ENCODE measurements around the gene RBBP4.

Gene RBBP4

DNA sequence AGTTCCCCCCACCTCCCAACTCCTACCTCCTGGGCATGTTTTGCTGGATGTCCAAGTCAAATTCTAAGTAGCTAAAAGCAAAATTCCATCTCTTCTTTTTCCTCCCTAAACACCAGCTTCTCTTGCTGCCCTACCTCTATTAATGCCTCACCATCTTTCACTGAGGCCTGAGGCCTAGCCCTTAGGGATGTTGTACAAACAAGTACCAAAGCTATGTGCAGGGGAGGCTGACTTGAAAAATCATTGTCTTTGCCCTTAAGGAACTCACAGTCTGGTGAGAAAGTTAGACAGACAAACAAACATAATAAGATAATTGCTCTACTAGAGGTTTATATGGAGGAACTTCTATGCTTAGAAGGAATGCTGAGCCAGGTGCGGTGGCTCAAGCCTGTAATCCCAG lies 76.9 kb downstream of the RBBP4 start:
- no peak for DNase-seq

DNA sequence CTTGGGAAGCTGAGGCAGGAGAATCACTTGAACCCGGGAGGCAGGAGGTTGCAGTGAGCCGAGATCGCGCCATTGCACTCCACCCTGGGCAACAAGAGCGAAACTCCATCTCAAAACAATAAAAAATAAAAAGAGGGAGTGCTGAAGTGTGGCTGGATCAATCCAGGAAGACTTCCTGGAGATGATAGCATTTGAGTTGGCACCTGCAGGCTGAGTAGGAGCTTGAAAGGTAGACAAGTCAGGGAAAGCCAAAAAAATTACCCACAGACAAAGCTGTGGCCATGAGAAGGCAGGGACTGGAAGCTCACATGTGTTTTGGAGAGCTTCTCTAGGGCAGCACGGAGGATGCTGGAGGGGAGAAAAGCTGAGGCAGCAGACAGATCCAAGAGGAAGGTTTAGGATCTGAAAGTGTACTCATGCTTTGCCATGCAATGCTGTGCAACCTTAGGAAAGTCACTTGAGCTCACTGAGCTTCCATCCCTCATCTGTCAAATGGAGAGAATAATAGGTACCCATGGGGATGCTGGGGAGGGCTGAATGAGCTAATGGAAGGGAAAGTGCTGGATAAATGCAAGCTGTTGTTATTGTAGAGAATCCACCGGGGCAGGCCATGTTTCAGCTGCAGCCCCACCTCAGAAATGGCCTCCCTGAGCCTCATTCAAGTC lies 77.5 kb downstream of the RBBP4 start:
- DNase-seq = no peak

DNA sequence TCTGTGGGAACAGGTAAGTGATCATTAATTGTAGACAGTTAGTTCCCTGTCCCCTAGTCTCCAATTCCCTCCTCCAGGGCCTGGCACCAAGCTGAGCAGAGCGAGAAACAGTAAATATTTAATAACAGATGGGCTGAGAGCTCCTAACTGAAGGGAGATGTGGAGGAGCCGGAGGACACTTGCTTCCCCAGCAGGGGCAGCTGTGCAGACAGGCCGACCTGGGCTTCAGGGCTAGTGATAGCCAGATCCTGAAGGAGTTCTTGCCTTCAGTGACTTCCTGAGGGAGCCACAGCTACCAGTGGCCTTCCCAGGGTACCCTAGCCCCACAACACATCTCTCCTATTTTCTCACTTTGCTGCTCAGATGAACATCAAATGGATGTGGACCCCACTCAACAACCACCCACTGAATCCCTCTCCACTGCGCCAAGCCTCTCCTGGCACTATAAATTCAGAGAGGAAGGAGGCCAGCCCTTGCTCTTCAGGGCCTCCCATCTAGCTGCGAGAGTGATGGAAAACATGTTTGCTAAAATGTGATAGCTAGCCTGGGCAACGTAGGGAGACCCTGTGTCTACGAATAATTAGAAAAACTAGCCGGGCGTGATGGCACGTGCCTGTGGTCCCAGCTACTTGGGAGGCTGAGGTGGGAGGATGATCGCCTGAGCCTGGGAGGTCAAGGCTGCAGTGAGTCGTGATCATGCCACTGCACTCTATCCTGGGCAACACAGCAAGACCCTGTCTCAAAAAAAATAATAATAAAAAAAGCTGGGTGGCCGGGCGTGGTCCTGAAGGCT lies 78.4 kb downstream of the RBBP4 start:
- DNase-seq = no peak

DNA sequence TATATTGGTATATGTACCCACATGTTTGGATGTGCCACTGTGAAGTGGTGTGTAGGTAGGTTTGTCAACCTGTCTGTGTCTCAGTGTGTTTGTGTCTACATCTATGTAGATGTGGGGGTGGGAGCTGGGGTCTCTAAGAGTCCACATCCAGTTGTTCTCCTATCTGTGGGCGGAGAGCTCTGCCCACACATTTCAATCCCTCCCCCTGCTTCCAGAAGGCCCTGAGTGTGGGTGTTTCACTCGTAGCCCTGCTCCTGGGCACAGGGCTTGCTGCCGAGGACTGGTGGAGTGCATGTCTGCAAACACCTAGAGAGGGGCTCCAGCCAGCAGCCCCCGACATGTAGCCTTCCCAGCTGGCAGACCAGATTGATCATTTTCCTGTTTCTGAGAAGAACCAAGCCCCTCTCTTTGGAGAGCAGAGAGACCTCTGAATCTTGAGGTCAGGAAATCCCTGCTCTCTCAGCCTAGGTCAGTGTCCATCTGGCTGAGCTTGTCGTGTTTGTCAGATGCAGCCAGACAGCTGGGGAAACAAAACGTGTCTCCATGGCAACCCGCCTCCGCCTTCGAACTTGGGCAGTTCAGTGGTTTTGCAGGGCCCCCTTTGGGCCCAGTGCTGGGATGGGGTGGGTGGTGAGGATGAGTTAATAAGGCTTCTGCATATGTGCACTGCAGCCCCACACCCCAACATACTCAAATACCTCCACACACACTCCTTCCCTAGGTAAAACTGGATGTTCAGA lies 82.7 kb downstream of the RBBP4 start:
- DNase-seq = no peak
